ENCODE data around the gene C14orf119. TPM values are rescaled to one million over a fixed set of nuclear protein-coding genes. Genes with fewer than 3 reads are reported as not detected.

The C14orf119 gene
- total RNA-seq, 1 donor from 2014 or later: 40.3 TPM

DNA sequence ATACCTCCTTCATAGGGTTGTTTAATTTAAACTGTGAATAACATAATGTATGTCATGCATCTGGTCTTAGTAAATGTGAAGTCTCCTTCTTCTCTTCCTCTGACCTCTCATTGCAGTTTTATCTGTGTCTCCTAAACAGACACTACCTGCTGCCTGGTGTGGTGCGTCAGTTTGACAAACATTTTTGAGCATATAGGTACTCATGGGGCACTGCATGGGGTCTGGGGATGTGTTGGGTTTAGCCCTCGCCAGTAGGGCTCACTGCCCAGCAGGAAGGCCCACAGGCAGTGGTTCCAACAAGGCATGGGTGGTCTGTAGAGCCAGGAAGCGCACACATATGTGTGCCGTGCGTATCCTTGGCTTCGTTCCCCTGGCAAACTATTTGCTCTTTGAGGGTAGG, 26.8 kb downstream of the C14orf119 start:
- Mint-ChIP-seq H3K27me3 (ENCODE audit: unreplicated experiment) (peaks cover 4% of the 10 kb centered on the region), H3K36me3 (ENCODE audit: unreplicated experiment) (peaks cover 4% of the 10 kb centered on the region), H3K4me1 (ENCODE audit: low read depth, unreplicated experiment) (peaks cover 9% of the 10 kb centered on the region), H3K9me3 (ENCODE audit: unreplicated experiment) (peaks cover 9% of the 10 kb centered on the region), H3K27ac (ENCODE audit: unreplicated experiment) (no peak overlapping the region), H3K4me3 (ENCODE audit: unreplicated experiment) (no peak overlapping the region)
- no peak for DNase-seq
- TF ChIP-seq, protein P1, sequence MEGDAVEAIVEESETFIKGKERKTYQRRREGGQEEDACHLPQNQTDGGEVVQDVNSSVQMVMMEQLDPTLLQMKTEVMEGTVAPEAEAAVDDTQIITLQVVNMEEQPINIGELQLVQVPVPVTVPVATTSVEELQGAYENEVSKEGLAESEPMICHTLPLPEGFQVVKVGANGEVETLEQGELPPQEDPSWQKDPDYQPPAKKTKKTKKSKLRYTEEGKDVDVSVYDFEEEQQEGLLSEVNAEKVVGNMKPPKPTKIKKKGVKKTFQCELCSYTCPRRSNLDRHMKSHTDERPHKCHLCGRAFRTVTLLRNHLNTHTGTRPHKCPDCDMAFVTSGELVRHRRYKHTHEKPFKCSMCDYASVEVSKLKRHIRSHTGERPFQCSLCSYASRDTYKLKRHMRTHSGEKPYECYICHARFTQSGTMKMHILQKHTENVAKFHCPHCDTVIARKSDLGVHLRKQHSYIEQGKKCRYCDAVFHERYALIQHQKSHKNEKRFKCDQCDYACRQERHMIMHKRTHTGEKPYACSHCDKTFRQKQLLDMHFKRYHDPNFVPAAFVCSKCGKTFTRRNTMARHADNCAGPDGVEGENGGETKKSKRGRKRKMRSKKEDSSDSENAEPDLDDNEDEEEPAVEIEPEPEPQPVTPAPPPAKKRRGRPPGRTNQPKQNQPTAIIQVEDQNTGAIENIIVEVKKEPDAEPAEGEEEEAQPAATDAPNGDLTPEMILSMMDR (IDR thresholded peaks at IDR 0.05; ENCODE audit: partially characterized antibody, unreplicated experiment): no peak

DNA sequence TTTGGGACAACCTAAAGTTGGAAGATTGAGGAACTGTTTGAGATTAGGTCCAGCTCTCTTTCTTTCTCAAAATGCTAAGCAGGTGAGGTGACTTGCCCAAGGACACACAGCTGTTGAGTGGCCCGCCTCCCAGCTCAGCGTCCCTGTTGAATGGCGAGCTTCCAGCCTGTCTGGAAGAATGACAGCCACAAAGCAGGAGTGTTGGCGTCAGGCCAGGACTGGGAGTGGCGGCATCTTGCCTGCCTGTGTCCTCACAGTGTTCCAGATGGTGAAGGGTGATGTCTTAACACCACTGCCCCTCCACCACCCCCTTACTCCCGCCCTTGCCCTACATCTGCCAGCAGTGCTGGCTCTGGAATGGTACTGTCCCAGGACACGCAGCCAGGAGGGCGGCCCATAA, 28.1 kb downstream of the C14orf119 start:
- TF ChIP-seq, protein P1 (IDR thresholded peaks at IDR 0.05; ENCODE audit: partially characterized antibody, unreplicated experiment): no peak

DNA sequence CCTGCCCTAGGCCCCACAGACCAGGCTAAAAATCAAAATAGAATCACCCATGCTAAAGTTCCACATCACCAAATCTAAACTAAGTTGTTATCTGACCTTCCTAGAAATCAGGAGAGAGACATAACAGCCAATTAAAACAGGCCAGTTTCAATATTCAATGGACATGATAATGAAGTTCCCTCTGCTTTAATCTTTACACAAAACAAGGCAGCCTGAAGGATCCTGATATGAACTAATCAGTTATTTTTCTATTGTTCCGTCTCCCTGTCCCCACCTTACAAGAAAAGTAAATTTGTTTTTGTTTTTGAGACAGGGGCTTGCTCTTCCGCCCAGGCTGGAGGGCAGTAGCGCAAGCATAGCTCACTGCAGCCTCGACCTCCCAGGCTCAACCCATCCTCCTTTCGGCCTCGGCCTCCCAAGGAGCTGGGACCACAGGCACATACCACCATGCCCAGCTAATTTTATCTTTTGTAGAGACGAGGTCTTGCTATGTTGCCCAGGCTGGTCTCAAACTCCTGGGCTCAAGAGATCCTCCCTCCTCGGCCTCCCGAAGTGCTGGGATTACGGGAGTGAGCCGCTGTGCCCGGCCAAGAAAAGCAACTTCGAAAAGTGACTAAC, 29.1 kb downstream of the C14orf119 start:
- no peak for DNase-seq
- TF ChIP-seq, protein P1 (IDR thresholded peaks at IDR 0.05; ENCODE audit: partially characterized antibody, unreplicated experiment): no peak
- peaks cover 6% of the 10 kb centered on the region for H3K9me3 Mint-ChIP-seq (ENCODE audit: unreplicated experiment)
- no peak overlapping the region for H3K4me3 Mint-ChIP-seq (ENCODE audit: unreplicated experiment)
- H3K27ac Mint-ChIP-seq (ENCODE audit: unreplicated experiment): no peak overlapping the region
- H3K4me1 Mint-ChIP-seq (ENCODE audit: low read depth, unreplicated experiment): peaks cover 9% of the 10 kb centered on the region
- peaks cover 4% of the 10 kb centered on the region for H3K27me3 Mint-ChIP-seq (ENCODE audit: unreplicated experiment)
- H3K36me3 Mint-ChIP-seq (ENCODE audit: unreplicated experiment): peaks cover 11% of the 10 kb centered on the region

More for the DNA sequence above, 28.1 kb downstream of the C14orf119 start:
- H3K27me3 Mint-ChIP-seq (ENCODE audit: unreplicated experiment): peaks cover 6% of the 10 kb centered on the region
- peaks cover 6% of the 10 kb centered on the region for H3K9me3 Mint-ChIP-seq (ENCODE audit: unreplicated experiment)
- no peak overlapping the region for H3K4me3 Mint-ChIP-seq (ENCODE audit: unreplicated experiment)
- no peak for DNase-seq
- no peak overlapping the region for H3K27ac Mint-ChIP-seq (ENCODE audit: unreplicated experiment)
- H3K4me1 Mint-ChIP-seq (ENCODE audit: low read depth, unreplicated experiment): peaks cover 9% of the 10 kb centered on the region
- H3K36me3 Mint-ChIP-seq (ENCODE audit: unreplicated experiment): peaks cover 4% of the 10 kb centered on the region

DNA sequence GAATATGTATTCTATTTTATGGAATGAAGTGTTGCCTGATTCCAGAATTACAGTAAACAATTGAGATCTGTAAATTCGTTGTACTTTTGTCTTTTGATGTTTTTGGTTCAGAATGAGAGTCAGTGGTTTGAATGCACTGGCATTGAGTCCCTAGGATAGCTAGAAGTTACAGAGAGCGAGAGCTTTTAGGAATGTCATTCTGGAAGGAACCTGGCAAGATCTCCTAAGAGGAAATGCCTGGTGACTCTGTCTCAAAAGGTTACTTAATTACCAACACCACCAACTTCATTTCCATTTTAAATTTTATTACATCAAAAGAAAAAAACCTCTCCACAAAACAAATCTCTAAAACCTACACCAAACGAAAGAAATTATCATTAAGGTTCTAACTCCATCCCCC, 29.7 kb downstream of the C14orf119 start:
- Mint-ChIP-seq H3K27me3 (ENCODE audit: unreplicated experiment) (peaks cover 4% of the 10 kb centered on the region), H3K4me3 (ENCODE audit: unreplicated experiment) (no peak overlapping the region), H3K36me3 (ENCODE audit: unreplicated experiment) (peaks cover 11% of the 10 kb centered on the region), H3K9me3 (ENCODE audit: unreplicated experiment) (peaks cover 6% of the 10 kb centered on the region), H3K4me1 (ENCODE audit: low read depth, unreplicated experiment) (peaks cover 9% of the 10 kb centered on the region), H3K27ac (ENCODE audit: unreplicated experiment) (no peak overlapping the region)
- DNase-seq: no peak
- TF ChIP-seq, protein P1 (IDR thresholded peaks at IDR 0.05; ENCODE audit: partially characterized antibody, unreplicated experiment): no peak

DNA sequence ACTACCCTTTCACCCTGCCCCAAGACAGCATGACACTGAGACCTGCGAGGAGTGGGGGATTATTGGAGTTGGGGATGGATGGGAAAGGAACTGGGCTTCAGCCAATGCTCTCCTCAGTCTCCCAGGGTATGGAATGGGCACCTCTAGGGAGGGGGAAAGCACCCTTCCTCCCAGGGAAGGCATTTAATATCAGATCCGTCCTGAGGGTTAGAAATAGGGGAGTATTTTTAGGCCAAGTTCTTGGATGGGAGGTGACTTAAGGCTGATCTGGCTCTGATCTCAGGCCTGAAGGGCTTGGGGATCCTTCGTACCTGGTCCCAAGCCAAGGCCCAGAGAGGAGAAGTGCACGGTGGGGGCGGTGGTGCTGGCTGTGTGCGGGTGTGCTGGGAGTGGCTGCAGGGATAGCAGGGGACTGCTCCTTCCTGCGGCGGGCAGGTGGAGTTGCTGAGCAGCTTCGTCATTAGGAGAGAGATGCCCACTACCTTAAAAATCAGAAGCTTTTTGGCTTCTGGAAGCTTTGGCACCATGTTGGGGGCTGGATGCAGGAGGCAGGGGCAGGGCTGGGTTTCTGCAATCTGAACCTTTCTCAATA, 30.7 kb downstream of the C14orf119 start:
- H3K36me3 Mint-ChIP-seq (ENCODE audit: unreplicated experiment): peaks cover 11% of the 10 kb centered on the region
- H3K27me3 Mint-ChIP-seq (ENCODE audit: unreplicated experiment): peaks cover 7% of the 10 kb centered on the region
- H3K4me1 Mint-ChIP-seq (ENCODE audit: low read depth, unreplicated experiment): peaks cover 3% of the 10 kb centered on the region
- DNase-seq: no peak
- no peak overlapping the region for H3K4me3 Mint-ChIP-seq (ENCODE audit: unreplicated experiment)
- peaks cover 4% of the 10 kb centered on the region for H3K9me3 Mint-ChIP-seq (ENCODE audit: unreplicated experiment)
- no peak overlapping the region for H3K27ac Mint-ChIP-seq (ENCODE audit: unreplicated experiment)
- TF ChIP-seq, protein P1 (IDR thresholded peaks at IDR 0.05; ENCODE audit: partially characterized antibody, unreplicated experiment): no peak
